NCI-H1694 treated with DMSO at 0.1 percent for 48 hours (cell line): ENCODE results near the gene RIN1.

Experiments used
- DNase-seq: peaks from one replicate; lab custom pipeline; 2025; lab: John Stamatoyannopoulos, UW

Gene RIN1

DNA sequence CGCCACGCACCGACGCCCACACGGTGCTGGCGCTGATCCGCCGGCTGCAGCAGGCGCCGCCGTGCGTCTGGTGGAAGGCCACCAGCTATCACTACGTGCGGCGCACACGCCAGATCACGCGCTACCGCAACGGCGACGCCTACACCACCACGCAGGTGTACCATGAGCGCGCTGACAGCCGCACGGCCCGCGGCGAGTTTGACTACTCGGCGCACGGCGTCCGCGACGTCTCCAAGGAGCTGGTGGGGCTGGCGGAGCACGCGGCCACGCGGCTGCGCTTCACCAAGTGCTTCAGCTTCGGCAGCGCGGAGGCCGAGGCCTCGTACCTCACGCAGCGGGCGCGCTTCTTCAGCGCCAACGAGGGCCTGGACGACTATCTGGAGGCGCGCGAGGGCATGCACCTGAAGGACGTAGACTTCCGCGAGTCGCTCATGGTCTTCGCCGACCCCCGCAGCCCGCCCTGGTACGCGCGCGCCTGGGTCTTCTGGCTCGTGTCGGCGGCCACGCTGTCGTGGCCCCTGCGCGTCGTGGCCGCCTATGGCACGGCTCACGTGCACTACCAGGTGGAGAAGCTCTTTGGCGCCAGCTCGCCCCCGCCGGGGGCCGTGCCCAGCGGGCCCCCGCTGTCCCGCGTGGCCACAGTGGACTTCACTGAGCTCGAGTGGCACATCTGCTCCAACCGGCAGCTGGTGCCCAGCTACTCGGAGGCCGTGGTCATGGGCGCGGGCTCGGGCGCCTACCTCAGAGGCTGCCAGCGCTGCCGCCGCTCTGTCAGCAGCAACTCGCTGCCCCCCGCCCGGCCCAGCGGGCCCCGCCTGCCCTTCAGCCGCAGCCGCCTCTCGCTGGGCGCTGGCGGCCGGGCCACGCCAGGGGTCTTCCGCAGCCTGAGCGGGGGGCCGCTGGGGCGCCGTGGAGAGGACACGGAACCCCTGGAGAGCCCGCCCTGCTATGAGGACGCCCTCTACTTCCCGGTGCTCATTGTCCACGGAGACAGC, 41.3 kb downstream of the RIN1 start:
- no peak for DNase-seq

- DNase-seq = no peak
Measured at GRCh38 chr11:66293777-66294625, 42.2 kb downstream of the RIN1 start.

- DNase-seq = no peak
Measured at GRCh38 chr11:66293352-66293751, 42.9 kb downstream of the RIN1 start.

- DNase-seq = no peak
Measured at GRCh38 chr11:66292543-66293332, 43.5 kb downstream of the RIN1 start.

DNA sequence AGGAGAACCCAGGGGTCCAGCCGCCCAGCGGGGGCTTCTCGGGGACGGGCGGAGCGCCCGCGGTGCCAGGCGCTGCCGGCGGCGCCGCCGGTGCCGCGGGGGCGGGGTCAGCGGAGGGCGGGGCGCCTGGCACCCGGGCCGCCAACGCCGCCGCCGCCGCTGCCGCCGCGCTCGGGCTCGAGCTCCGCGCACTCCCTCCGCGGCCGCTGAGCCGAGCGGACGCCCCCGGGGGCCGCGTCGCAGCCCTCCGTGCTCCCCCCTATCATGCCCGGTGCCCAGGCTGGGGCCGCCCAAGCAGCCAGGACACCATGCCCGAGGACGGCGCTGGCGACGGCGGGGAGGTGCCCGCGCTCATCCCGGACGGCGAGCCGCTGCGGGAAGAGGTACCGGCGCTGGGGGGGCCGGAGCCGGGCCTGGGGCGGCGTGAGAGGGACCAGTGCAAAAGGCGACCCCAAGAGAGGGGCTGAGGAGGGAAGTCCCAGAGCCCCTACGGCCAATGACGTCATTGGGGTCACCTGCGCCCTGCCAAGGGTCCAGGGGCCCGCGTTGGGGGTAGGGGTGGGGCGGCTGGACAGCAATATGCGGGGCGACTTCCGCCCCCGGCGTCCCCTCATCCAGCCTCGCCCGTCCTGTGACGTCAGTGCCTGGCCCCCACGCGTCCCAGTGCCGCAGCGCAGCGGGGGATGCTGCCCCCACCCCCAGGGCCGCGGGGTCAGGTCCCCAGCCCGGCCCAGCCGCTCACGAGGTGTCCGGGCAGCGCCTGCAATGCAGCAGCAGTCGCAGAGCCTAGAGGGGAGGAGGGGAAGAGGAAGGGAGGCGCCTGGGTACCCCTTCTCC, 44.3 kb downstream of the RIN1 start, which contains the start of gene TMEM151A:
Gene TMEM151A (plus strand): TSS at position 189 of the 837 bp plus-strand sequence. CDS start 120 bp downstream, at position 309.
- DNase-seq = no peak

DNA sequence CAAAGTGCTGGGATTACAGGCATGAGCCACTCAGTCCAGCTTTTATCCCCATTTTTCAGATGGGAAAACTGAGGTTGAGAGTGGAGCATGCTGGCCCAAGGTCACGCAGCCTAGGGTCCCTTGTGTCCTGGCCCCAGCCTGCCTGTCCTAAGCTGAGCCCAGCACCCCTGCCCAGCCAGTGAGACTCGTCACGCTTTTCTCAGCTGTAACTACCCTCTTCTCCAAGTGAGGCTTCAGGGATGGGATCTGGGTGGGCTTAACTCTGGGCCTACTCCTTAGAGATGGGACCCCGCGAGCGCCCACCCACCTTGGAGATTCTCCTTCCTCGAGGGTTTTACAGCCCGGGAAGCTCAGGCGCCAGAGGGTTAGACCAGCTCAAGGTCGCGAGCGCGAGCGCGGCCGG, 44.9 kb downstream of the RIN1 start:
- no peak for DNase-seq

DNA sequence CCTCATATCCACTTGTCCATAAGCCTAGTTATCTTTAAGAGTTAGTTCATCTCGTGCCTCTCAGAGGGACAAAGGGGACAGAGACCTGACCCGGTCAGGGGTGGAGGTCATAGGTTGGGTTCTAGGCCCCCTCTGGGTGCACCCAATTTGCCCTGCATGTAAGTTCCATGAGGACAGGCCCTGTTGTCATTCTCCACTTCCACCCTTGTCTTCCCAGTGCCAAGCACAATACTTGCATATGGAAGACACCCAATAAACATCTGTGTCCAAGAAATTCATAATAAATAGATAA, 46.0 kb downstream of the RIN1 start:
- DNase-seq = no peak

DNA sequence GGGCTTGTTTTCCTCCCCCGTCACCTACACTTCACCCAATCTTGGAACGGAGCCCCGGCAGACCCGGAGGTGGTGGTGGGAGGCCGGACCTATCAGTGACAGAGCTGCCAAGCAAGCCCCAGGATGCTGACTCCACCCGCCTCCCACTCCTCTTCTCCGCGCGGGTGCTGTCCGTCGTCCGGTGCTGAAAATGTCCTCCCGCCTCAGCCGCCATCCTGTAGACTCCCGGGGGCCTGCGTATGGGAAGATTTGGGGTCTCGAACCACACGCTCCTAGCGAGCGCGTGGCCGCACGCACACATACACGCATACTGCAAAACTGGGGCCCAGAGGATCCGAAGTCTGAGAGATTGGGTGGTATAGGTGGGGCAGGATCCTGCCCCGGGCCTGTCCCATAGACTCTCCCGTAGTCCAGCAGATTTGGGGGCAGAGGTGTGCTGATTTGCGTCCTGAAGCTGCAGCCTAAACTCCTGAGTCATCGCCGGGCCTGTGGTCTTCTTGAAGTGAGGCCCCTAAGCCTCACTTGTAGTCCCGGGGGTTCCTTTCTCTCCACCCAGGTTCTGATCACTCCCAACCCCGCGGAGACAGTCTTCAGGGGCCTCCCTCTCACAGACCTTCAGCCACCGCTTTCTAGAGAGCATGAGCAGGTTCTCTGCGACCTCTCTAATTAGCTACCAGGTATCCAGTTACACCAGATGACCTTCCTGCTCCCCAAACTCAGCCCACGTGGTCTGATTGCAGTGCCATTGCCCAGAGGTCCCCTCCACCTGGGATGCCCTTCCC, 46.5 kb downstream of the RIN1 start:
- no peak for DNase-seq

GRCh38 chr11:66288671-66289547, 47.3 kb downstream of the RIN1 start, which contains the start of gene YIF1A:
Gene YIF1A, minus strand, starts transcription at chr11:66289143. Its CDS starts 158 bp downstream, at chr11:66288985.
- DNase-seq = peak; percentile 97

DNA sequence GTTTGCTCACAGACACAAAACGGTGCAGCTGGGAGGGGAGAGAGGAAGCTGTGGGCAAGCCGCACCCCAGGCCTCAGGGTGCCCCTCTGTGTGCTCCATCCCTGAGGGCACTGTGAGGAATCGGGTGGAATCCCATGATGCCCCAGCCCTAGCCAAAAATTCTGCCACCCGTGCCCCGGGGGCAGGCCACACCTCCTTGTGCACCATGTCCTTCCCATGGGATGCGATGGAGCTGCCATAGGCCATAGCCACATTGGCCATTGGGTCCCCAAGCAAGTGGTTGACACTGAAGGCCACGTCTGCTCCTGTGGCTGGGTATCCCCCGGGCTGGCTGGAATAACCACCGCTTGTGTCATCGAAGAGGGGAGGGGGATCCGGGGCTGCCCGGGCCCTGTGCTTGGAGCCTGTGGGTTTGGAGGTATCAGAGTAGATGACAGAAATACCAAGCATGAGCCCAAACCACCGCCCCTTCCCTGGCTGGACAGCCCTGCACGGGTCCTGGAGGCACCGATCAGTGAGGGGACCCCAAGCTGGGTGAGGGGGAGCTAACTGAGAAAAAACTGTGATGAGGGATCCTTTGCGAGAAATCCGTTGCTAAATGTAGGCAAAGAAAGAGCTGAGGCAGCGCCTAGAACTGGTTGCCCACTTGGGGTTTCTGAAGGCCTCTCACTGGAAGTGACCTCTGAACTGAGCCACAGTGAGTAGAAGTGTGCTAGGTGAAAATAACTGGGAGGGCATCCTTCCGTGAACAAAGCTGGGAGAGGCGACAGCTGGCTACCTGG, 48.2 kb downstream of the RIN1 start:
- no peak for DNase-seq

DNA sequence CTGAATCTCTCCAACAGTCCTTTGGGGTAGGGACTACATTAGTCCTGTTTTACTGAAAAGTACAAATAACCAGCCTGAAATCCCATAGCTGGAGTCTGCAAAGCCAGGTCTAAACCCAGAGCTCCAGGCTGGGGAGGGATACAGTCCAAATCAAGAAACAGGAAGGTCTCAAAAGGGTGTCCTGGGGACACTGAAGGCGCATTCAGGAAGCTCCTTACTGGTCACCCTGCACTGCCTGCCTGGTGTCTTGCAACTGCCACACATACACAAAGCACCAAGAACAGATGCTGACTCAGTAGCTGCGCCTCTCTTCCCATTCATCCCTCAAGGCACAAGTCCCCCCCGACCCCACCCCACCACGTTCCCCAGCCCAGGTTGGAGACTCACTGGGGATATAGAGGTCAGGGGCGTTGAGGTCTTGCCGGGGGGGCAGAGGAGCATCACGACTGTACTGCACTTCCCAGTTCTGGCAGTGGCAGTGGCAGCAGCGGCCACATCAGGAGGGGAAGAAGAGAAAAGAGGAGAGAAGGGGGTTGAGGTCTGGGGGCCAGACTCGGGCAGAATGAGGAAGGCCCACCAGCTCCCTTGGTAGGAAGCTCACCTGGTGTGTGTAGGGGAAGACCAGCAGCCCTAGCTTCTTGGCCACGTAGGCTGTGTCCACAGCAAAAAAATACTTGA, 48.9 kb downstream of the RIN1 start:
- no peak for DNase-seq

- DNase-seq = no peak
Measured at GRCh38 chr11:66286699-66287098, 49.5 kb downstream of the RIN1 start.

- no peak for DNase-seq
Measured at GRCh38 chr11:66285250-66285947, 50.8 kb downstream of the RIN1 start.

GRCh38 chr11:66284526-66285078, 51.6 kb downstream of the RIN1 start:
- DNase-seq = no peak

- DNase-seq = no peak
Measured at GRCh38 chr11:66283461-66284105, 52.7 kb downstream of the RIN1 start.
